Measurements from ENCODE around the gene CCL7. TPM values are rescaled to one million over a fixed set of nuclear protein-coding genes. Genes with fewer than 3 reads are reported as not detected.

CCL7 gene
- total RNA-seq, 5 donors from 2014 or later (not counting 1 experiment from before 2014, with no cell fraction given): not detected

- Mint-ChIP-seq H3K27ac (no peak overlapping the region), H3K4me1 (no peaks in the 10 kb centered on the region), H3K27me3 (peaks cover 13 to 18% of the 10 kb centered on the region in 2 donors), H3K4me3 (no peak overlapping the region), H3K36me3 (no peaks in the 10 kb centered on the region), H3K9me3 (no peaks in the 10 kb centered on the region)
- WGBS (ENCODE audit: insufficient coverage): no CpG with 5 or more reads among the region's 2 CpGs
- POLR2A ChIA-PET: no interaction called here
- H3K27ac ChIP-seq (ENCODE audit: low read length): no peak overlapping the region
- ATAC-seq (replicated peaks in 1 of 4) (no peak), DNase-seq (no peak)
- no peaks in the 10 kb centered on the region for H3K4me1 ChIP-seq (ENCODE audit: control insufficient read depth in 1 of 2, extremely low read depth in 1 of 2, insufficient read depth in 2 of 2, low read length in 2 of 2)
- H3K4me3 ChIP-seq (ENCODE audit: control insufficient read depth in 1 of 2, extremely low read depth in 1 of 2, low read length in 1 of 2): no peak overlapping the region
- CTCF ChIA-PET: no interaction called here
- peaks cover 0 to 4% of the 10 kb centered on the region in 2 experiments for H3K27me3 ChIP-seq (replicated peaks in 1 of 2; ENCODE audit: control insufficient read depth in 2 of 2, extremely low read depth in 1 of 2, insufficient read depth in 2 of 2, low read length in 1 of 2)
- H3K36me3 ChIP-seq (ENCODE audit: control insufficient read depth in 2 of 2, extremely low read depth in 1 of 2, insufficient read depth in 1 of 2, low read length in 1 of 2): no peaks in the 10 kb centered on the region
- no peaks in the 10 kb centered on the region for H3K9me3 ChIP-seq
These were observed 17.9 kb downstream of the CCL7 start for GRCh38 chr17:34287875-34288274.

- Mint-ChIP-seq H3K27ac (no peak overlapping the region), H3K9me3 (no peaks in the 10 kb centered on the region), H3K36me3 (no peaks in the 10 kb centered on the region), H3K4me1 (no peaks in the 10 kb centered on the region), H3K4me3 (no peak overlapping the region), H3K27me3 (peaks cover 11 to 14% of the 10 kb centered on the region in 2 donors)
- CTCF ChIA-PET: no interaction called here
- H3K27ac ChIP-seq (ENCODE audit: low read length): no peak overlapping the region
- POLR2A ChIA-PET: no interaction called here
- no peak overlapping the region for H3K4me3 ChIP-seq (ENCODE audit: control insufficient read depth in 1 of 2, extremely low read depth in 1 of 2, low read length in 1 of 2)
- no peaks in the 10 kb centered on the region for H3K36me3 ChIP-seq (ENCODE audit: control insufficient read depth in 2 of 2, extremely low read depth in 1 of 2, insufficient read depth in 1 of 2, low read length in 1 of 2)
- ATAC-seq (replicated peaks in 1 of 4) (no peak), DNase-seq (no peak)
- WGBS (ENCODE audit: insufficient coverage): 49% methylated on average over 4 of the region's 4 CpGs
- H3K4me1 ChIP-seq (ENCODE audit: control insufficient read depth in 1 of 2, extremely low read depth in 1 of 2, insufficient read depth in 2 of 2, low read length in 2 of 2): no peaks in the 10 kb centered on the region
- peaks cover 0 to 2% of the 10 kb centered on the region in 2 experiments for H3K27me3 ChIP-seq (replicated peaks in 1 of 2; ENCODE audit: control insufficient read depth in 2 of 2, extremely low read depth in 1 of 2, insufficient read depth in 2 of 2, low read length in 1 of 2)
- H3K9me3 ChIP-seq: no peaks in the 10 kb centered on the region
These were observed 20.6 kb downstream of the CCL7 start for GRCh38 chr17:34290586-34290985.

GRCh38 chr17:34291721-34292348 is 21.8 kb downstream of the CCL7 start:
- 68% methylated on average over 2 of the region's 6 CpGs for WGBS (ENCODE audit: insufficient coverage)
- no peaks in the 10 kb centered on the region for H3K4me1 Mint-ChIP-seq
- ATAC-seq (replicated peaks in 1 of 4) (no peak), DNase-seq (no peak)
- no peaks in the 10 kb centered on the region for H3K36me3 ChIP-seq (ENCODE audit: control insufficient read depth in 2 of 2, extremely low read depth in 1 of 2, insufficient read depth in 1 of 2, low read length in 1 of 2)
- CTCF ChIA-PET: no interaction called here
- H3K27ac Mint-ChIP-seq: no peak overlapping the region
- H3K27me3 Mint-ChIP-seq: peaks cover 13 to 14% of the 10 kb centered on the region in 2 donors
- H3K36me3 Mint-ChIP-seq: no peaks in the 10 kb centered on the region
- H3K4me3 Mint-ChIP-seq: no peak overlapping the region
- H3K4me3 ChIP-seq (ENCODE audit: control insufficient read depth in 1 of 2, extremely low read depth in 1 of 2, low read length in 1 of 2): no peak overlapping the region
- H3K27ac ChIP-seq (ENCODE audit: low read length): no peak overlapping the region
- no peaks in the 10 kb centered on the region for H3K9me3 Mint-ChIP-seq
- no peaks in the 10 kb centered on the region for H3K9me3 ChIP-seq
- no peaks in the 10 kb centered on the region for H3K27me3 ChIP-seq (replicated peaks in 1 of 2; ENCODE audit: control insufficient read depth in 2 of 2, extremely low read depth in 1 of 2, insufficient read depth in 2 of 2, low read length in 1 of 2)
- POLR2A ChIA-PET: no interaction called here
- H3K4me1 ChIP-seq (ENCODE audit: control insufficient read depth in 1 of 2, extremely low read depth in 1 of 2, insufficient read depth in 2 of 2, low read length in 2 of 2): no peaks in the 10 kb centered on the region

- no peaks in the 10 kb centered on the region for H3K36me3 Mint-ChIP-seq
- H3K4me1 ChIP-seq (ENCODE audit: control insufficient read depth in 1 of 2, extremely low read depth in 1 of 2, insufficient read depth in 2 of 2, low read length in 2 of 2): no peaks in the 10 kb centered on the region
- H3K27me3 Mint-ChIP-seq: peaks cover 17 to 33% of the 10 kb centered on the region in 2 donors
- peaks cover 0 to 2% (median 0%) of the 10 kb centered on the region in 3 donors for H3K4me1 Mint-ChIP-seq
- POLR2A ChIA-PET: no interaction called here
- no peaks in the 10 kb centered on the region for H3K9me3 ChIP-seq
- H3K27ac ChIP-seq (ENCODE audit: low read length): no peak overlapping the region
- no peak overlapping the region for H3K4me3 ChIP-seq (ENCODE audit: control insufficient read depth in 1 of 2, extremely low read depth in 1 of 2, low read length in 1 of 2)
- DNase-seq (no peak), ATAC-seq (replicated peaks in 1 of 4) (no peak)
- 93% methylated on average over 2 of the region's 2 CpGs for WGBS (ENCODE audit: insufficient coverage)
- H3K27me3 ChIP-seq (replicated peaks in 1 of 2; ENCODE audit: control insufficient read depth in 2 of 2, extremely low read depth in 1 of 2, insufficient read depth in 2 of 2, low read length in 1 of 2): peaks cover 0 to 5% of the 10 kb centered on the region in 2 experiments
- H3K9me3 Mint-ChIP-seq: peaks cover 0 to 4% (median 0%) of the 10 kb centered on the region in 3 donors
- H3K27ac Mint-ChIP-seq: no peak overlapping the region
- no peak overlapping the region for H3K4me3 Mint-ChIP-seq
- no peaks in the 10 kb centered on the region for H3K36me3 ChIP-seq (ENCODE audit: control insufficient read depth in 2 of 2, extremely low read depth in 1 of 2, insufficient read depth in 1 of 2, low read length in 1 of 2)
- CTCF ChIA-PET: no interaction called here
These were observed 29.0 kb downstream of the CCL7 start for GRCh38 chr17:34299027-34299426.

- no peak overlapping the region for H3K27ac ChIP-seq (ENCODE audit: low read length)
- no CpG with 5 or more reads among the region's 3 CpGs for WGBS (ENCODE audit: insufficient coverage)
- ATAC-seq (replicated peaks in 1 of 4) (no peak), DNase-seq (no peak)
- H3K27me3 Mint-ChIP-seq: peaks cover 17 to 33% of the 10 kb centered on the region in 2 donors
- no peaks in the 10 kb centered on the region for H3K9me3 ChIP-seq
- H3K9me3 Mint-ChIP-seq: peaks cover 0 to 4% (median 0%) of the 10 kb centered on the region in 3 donors
- H3K36me3 Mint-ChIP-seq: no peaks in the 10 kb centered on the region
- H3K27me3 ChIP-seq (replicated peaks in 1 of 2; ENCODE audit: control insufficient read depth in 2 of 2, extremely low read depth in 1 of 2, insufficient read depth in 2 of 2, low read length in 1 of 2): peaks cover 0 to 5% of the 10 kb centered on the region in 2 experiments
- peaks cover 0 to 2% (median 0%) of the 10 kb centered on the region in 3 donors for H3K4me1 Mint-ChIP-seq
- no peak overlapping the region for H3K4me3 Mint-ChIP-seq
- H3K27ac Mint-ChIP-seq: no peak overlapping the region
- no peaks in the 10 kb centered on the region for H3K36me3 ChIP-seq (ENCODE audit: control insufficient read depth in 2 of 2, extremely low read depth in 1 of 2, insufficient read depth in 1 of 2, low read length in 1 of 2)
- POLR2A ChIA-PET: no interaction called here
- CTCF ChIA-PET: no interaction called here
- H3K4me3 ChIP-seq (ENCODE audit: control insufficient read depth in 1 of 2, extremely low read depth in 1 of 2, low read length in 1 of 2): no peak overlapping the region
- no peaks in the 10 kb centered on the region for H3K4me1 ChIP-seq (ENCODE audit: control insufficient read depth in 1 of 2, extremely low read depth in 1 of 2, insufficient read depth in 2 of 2, low read length in 2 of 2)
These were observed 30.0 kb downstream of the CCL7 start for GRCh38 chr17:34299956-34300577.

- Histone ChIP-seq H3K4me1 (ENCODE audit: control insufficient read depth in 1 of 2, extremely low read depth in 1 of 2, insufficient read depth in 2 of 2, low read length in 2 of 2) (no peaks in the 10 kb centered on the region), H3K27ac (ENCODE audit: low read length) (no peak overlapping the region), H3K27me3 (replicated peaks in 1 of 2; ENCODE audit: control insufficient read depth in 2 of 2, extremely low read depth in 1 of 2, insufficient read depth in 2 of 2, low read length in 1 of 2) (peaks cover 0 to 5% of the 10 kb centered on the region in 2 experiments), H3K4me3 (ENCODE audit: control insufficient read depth in 1 of 2, extremely low read depth in 1 of 2, low read length in 1 of 2) (no peak overlapping the region), H3K9me3 (no peaks in the 10 kb centered on the region), H3K36me3 (ENCODE audit: control insufficient read depth in 2 of 2, extremely low read depth in 1 of 2, insufficient read depth in 1 of 2, low read length in 1 of 2) (no peaks in the 10 kb centered on the region)
- WGBS (ENCODE audit: insufficient coverage): 83% methylated on average over 2 of the region's 3 CpGs
- Mint-ChIP-seq H3K27me3 (peaks cover 17 to 32% of the 10 kb centered on the region in 2 donors), H3K4me3 (no peak overlapping the region), H3K27ac (no peak overlapping the region), H3K4me1 (peaks cover 0 to 2% (median 0%) of the 10 kb centered on the region in 3 donors), H3K9me3 (peaks cover 0 to 4% (median 0%) of the 10 kb centered on the region in 3 donors), H3K36me3 (no peaks in the 10 kb centered on the region)
- ChIA-PET CTCF (no interaction called here), POLR2A (no interaction called here)
- no peak for DNase-seq
- no peak for ATAC-seq (replicated peaks in 1 of 4)
These were observed 30.8 kb downstream of the CCL7 start for GRCh38 chr17:34300652-34301370.

Measured in T-cell (primary cell).